H1 (cell line): Measurements from ENCODE around the gene CLMP. TPM values are rescaled to one million over a fixed set of nuclear protein-coding genes. Genes with fewer than 3 reads are reported as not detected.
A peak's percentile ranks its signal among the peaks of the same experiment; 100 is the strongest.

Experiments used
- EGR1 ChIP-seq: IDR thresholded peaks from 2 replicates; pipeline ENCODE4 v1.6.1; 2011; ENCODE audit warnings: low read depth, low read length, borderline replicate concordance
- HDAC2 ChIP-seq, 2 experiments: fragments of 300-600 bp in 1 of 2; sonication (generic) in 1 of 2; IDR thresholded peaks; 2 replicates each; pipeline ENCODE4 v1.6.1; 2011 to 2012; ENCODE audit warnings: low read depth in 2 of 2, low read length in 2 of 2, mild to moderate bottlenecking in 2 of 2, moderate library complexity in 2 of 2, borderline replicate concordance in 1 of 2, inconsistent platforms in 1 of 2
- POLR2A ChIP-seq, 2 experiments: IDR thresholded peaks; 1 replicate in 1 of 2; 2 replicates in 1 of 2; pipeline ENCODE4 v1.6.1; 2011; ENCODE audit warnings: low read depth in 2 of 2, low read length in 2 of 2, mild to moderate bottlenecking in 2 of 2; ENCODE audit errors: control extremely low read depth in 1 of 2
- SP2 ChIP-seq: IDR thresholded peaks from 2 replicates; pipeline ENCODE4 v1.6.1; 2012; ENCODE audit warnings: mild to moderate bottlenecking, low read length, inconsistent platforms
- polyA plus RNA-seq, 7 experiments: library from polyadenylated mRNA; depleted of rRNA in 3 of 7; stranded (reverse) in 5 of 7; unstranded in 2 of 7; fragments of >200 nt in 5 of 7; fragments of 200-250 nt in 2 of 7; gene quantifications; 1 replicate in 5 of 7; 2 replicates in 1 of 7; 4 replicates in 1 of 7; pipeline versions ENCODE4 v1.2.1 to v1.2.3, GENCODE V29; 2011 to 2013; ENCODE audit warnings: missing spikeins in 2 of 7, mixed read lengths in 2 of 7
- total RNA-seq: library from RNA; stranded (reverse); fragmentation: NEBNext Ultra II Directional; extraction: Animal tissue kit (Norgen Biotek cat#: 25700); gene quantifications from 2 replicates; pipeline ENCODE4 v1.2.1, GENCODE V29; 2021
- TF ChIP-seq, protein P1 (sequence below): IDR thresholded peaks from 2 replicates; pipeline ENCODE4 v1.6.1; 2012; ENCODE audit warnings: inconsistent platforms

The CLMP gene
- total and polyA plus RNA-seq, 2 of the 8 experiments (the other 6 are each of a cell fraction or from before 2014, with no cell fraction given) = 9.9 to 24.1 TPM

DNA sequence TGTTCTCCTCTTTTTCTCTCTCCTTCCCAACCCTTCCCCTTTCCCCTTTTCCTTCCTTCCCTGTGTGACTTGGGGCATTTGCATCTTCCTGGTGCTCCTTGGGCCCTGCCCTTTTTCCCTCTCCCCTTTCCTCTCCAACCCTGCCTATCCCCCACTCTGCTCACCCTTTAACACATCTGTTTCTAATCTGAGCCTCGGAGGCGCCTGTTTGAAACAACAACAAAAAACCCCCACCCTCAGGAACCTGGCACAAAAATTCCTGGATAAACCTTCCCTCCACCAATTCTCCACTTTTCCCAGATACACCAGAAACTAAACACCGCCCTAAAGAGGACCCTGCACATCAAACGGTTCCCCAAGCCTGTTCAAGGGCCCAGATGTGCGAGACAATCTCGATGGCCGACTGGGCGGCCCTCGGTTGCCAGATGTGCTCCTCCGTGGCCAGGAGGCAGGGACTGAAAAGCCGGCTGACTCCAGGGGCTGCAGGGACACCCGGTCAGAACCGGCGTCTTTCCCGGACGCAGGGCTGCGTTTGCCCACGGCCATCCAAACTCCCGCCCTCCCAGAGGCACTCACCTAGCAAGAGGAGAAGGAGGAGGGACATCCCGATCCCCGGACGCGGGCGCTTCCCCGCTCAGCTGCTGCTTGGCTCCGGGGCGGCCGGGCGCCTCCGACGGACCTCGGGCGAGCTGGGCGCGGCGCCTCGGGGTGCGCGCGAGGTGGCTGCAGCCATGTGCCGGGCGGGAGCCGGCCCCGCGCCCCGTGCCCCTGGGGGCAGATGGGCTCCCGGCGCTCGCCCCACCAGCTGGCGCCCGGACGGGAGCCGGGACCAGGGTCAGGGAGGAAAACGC lies 486 bp downstream of the CLMP start (continued):
- peak in 1 of 2 experiments; percentile 25; a peak in 1 of 3 replicates for TF ChIP-seq POLR2A (IDR thresholded peaks at IDR 0.05; ENCODE audit: control extremely low read depth in 1 of 2, low read depth in 2 of 2, low read length in 2 of 2)
- peak in 1 of 2 experiments; percentile 42; a peak in 2 of 4 replicates for TF ChIP-seq HDAC2 (IDR thresholded peaks at IDR 0.05; ENCODE audit: borderline replicate concordance in 1 of 2, low read depth in 2 of 2, low read length in 2 of 2)
- TF ChIP-seq EGR1 = peak; percentile 53; the same call in 1 of the 2 replicates
- TF ChIP-seq, protein P1, sequence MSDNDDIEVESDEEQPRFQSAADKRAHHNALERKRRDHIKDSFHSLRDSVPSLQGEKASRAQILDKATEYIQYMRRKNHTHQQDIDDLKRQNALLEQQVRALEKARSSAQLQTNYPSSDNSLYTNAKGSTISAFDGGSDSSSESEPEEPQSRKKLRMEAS = peak; percentile 80; the same call in 1 of the 2 replicates
- TF ChIP-seq SP2 = no peak
